HG03457 (cell line): ENCODE measurements around the gene TRMT2A.
"Not testable (repeated sequence)": the region's sequence is repeated elsewhere in the genome, so short reads cannot be mapped to it uniquely, and the experiment has no call there.

ENCODE experiments used
- ATAC-seq: cut with Tn5 transposase; IDR thresholded peaks from one replicate; pipeline ENCODE4 v1.9.1; 2021; ENCODE audit warnings: moderate number of reproducible peaks; ENCODE audit not compliant: unreplicated experiment

The TRMT2A gene, protein sequence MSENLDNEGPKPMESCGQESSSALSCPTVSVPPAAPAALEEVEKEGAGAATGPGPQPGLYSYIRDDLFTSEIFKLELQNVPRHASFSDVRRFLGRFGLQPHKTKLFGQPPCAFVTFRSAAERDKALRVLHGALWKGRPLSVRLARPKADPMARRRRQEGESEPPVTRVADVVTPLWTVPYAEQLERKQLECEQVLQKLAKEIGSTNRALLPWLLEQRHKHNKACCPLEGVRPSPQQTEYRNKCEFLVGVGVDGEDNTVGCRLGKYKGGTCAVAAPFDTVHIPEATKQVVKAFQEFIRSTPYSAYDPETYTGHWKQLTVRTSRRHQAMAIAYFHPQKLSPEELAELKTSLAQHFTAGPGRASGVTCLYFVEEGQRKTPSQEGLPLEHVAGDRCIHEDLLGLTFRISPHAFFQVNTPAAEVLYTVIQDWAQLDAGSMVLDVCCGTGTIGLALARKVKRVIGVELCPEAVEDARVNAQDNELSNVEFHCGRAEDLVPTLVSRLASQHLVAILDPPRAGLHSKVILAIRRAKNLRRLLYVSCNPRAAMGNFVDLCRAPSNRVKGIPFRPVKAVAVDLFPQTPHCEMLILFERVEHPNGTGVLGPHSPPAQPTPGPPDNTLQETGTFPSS

DNA sequence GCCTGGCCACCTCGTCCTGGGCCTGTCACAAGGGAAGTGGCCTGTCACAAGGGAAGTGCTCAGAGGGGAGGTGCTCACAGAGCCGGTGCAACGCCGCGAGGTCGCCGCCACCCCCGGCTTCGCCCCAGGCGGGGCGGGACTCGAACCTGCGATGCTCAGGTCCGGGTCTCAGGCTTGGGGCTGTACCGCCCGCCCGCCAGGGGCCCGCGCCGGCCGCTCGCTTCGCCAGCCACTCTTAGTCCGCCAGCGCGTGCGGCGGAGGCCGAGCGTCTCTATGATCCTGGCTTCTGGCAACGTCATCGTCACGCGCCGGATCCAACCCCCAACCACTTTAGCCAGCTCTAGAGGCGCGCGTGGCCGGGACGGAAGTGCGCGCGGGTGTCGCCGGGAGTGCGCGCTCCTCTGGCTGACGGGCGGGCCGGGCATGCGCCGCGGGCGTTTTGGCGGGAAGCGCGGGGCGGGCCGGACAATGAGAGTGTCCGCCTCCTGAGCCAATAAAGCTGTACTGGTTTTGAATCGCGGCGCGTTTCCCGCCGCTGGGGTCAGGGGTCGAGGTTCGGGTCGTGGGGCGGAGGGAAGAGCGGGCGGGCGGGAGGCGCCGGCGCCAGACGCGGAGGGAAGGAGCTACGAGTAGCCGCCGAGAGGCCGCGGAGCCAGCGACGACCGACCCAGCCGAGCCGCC, at the start of gene TRMT2A:
Gene TRMT2A (minus strand): TSS at position 276 of the 682 bp plus-strand sequence. CDS start 320 bp downstream, outside the sequence.
- ATAC-seq, result peak; percentile 60

DNA sequence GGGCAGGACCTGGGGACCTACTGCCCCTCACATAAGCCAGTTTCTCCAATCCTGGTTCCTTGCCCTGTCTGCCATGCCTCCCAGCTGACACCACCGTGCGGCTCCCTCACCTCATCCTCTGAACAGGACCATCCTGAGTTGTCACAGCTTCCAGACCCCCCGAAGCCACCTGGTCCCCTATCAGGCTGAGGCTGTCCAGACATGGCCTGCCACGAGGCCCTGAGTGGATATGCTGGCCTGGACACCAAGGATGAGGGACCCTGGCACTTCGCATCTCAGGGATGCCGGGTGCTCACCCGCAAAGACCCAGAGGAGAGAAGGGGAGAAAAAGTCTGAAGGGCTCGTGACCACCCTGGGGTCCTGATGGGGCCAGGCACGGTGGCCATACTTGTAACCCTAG, 49.7 kb upstream of the TRMT2A start:
- no peak for ATAC-seq

DNA sequence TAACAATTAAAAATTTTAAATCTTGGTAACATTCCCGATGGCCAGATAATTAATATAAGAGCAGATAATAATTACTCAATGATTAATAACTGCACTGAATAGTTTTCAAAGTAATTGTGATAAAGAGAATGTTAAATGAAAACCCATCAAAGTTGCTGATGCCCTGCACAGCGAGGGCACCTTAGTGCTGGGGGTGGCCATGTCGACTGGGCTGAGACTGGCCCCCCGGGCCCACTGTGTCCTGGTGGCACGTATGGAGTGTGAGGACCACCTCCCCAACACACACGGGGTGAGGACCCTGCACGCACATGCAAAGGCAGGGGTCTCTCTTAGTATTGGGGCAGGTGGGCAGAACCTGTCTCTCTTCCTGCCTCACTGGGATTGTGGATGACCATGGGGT, 48.9 kb upstream of the TRMT2A start:
- no peak for ATAC-seq

DNA sequence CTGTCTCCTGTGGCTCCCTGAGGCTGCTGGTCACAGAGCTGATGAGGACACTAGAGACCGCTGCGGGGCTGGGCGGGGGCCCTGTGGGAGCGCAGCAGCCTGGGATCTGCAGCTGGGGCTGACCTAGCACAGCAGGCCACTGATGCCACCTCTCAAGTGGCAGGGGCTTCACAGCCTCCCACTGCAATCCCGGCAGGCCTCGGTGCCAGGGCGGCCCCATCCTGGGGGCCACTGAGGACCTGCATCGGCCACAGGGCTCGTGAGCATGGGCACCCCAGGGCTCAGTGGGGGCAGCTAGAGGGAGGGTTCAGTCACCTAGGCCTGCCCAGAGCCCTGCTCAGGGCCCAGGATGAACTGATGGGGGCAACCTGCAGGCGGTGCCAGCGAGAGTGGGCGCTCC, 48.4 kb upstream of the TRMT2A start:
- ATAC-seq, result no peak

DNA sequence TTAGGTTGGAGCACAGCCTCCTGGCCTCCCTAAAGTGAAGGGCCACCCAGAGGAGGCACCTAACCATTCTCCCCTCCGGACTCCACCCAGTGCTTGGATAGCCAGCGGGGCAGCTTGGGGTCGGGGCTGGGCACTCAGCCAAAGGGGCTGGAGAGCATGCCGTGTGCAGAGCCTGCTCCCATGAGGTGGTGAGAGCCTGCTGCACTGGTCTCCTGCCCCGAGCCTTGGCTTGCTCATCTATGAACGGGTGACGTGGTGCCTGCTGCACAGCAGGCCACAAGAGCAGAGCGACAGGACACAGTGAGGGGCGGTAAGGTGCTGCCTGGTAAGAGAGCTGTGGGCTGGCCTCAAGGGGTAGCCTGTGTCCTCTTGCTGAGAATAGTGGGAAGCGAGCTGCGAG, 47.8 kb upstream of the TRMT2A start:
- ATAC-seq, result no peak

DNA sequence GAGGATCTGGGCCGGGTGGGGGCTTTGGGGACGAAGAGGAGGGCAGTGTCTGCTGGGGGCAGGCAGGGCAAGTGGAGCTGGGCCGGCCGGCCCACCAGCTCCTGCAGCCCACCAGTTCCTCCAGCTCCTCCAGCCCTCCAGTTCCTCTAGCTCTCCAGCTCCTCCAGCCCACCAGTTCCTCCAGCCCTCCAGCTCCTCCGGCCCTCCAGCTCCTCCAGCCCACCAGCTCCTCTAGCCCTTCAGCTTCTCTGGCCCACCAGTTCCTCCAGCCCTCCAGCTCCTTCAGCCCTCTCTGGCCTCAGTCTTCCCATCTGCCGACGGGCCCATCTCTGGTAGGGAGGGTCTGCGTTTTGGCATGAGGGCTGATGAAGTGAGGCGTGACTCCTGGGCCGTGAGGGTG, 43.0 kb upstream of the TRMT2A start:
- no peak for ATAC-seq

DNA sequence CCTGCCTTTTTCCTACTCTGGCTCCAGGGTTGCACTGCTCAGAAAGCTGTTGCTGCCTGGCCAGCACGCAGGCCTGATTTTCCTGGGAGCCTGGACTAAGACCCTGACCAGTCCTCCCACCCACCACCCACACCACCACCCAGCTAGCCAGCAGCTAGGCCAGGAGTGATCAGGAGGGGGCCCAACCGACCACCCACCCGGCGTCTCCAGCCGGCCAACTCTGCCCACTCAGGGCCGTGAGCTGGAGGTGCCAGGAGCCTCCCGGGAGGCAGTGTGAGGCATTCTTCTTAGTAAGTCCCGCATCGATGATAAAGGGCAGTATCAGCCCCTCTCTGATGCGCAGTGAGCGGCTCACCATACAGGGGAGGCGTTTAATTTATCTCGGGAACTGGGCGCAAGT, 42.5 kb upstream of the TRMT2A start:
- ATAC-seq, result not testable (repeated sequence)

DNA sequence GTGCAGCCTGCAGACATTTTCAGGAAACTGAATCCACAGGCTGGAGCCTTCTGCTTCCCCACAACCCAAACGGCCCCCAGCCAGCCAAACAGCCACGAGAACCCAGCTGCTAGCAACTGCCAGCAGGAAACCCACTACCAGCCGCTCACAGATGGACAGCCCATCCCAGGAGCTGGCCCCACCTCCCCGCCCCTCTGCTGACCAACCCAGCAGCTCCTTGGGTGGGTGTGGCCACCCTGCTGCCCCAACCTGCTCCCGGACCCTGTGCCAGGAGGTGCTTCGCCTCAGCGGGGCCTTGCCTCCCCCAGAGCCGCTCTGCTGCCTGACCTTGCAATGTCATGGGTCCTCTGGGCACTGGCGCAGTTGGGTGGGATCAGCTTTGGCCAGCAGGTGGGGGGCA, 42.0 kb upstream of the TRMT2A start:
- no peak for ATAC-seq

DNA sequence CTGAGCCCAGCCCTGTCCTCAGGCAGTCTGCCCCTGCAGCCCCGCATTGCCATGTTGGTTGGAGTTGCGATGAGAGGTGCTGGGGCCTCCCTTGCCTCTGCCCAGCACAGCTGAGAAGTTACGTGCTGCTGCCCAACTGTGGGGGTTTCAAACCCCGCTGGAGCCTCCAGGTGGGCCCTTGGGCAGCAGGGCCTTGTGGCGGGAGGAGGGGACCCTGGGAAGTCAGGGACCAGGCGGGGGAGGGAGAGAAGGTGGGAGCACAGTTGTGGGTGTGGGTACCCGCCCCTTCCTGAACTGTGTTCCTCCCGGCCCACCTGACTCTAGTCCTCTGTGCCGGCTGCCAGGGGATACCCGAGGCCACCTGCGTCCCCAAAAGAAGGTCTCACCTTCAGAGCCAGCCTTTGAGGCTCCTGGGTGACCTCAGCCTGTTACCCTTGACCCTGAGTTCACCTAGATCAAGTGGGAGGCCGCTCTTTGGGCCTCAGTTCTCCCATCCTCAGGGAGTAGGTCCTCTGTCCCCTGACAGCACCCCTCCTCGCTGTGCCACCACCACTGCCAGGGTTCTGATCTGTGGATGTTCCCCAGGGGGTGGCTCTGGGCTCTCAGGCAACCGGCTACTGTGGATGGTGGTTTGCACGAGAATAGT, 41.5 kb upstream of the TRMT2A start:
- no peak for ATAC-seq

DNA sequence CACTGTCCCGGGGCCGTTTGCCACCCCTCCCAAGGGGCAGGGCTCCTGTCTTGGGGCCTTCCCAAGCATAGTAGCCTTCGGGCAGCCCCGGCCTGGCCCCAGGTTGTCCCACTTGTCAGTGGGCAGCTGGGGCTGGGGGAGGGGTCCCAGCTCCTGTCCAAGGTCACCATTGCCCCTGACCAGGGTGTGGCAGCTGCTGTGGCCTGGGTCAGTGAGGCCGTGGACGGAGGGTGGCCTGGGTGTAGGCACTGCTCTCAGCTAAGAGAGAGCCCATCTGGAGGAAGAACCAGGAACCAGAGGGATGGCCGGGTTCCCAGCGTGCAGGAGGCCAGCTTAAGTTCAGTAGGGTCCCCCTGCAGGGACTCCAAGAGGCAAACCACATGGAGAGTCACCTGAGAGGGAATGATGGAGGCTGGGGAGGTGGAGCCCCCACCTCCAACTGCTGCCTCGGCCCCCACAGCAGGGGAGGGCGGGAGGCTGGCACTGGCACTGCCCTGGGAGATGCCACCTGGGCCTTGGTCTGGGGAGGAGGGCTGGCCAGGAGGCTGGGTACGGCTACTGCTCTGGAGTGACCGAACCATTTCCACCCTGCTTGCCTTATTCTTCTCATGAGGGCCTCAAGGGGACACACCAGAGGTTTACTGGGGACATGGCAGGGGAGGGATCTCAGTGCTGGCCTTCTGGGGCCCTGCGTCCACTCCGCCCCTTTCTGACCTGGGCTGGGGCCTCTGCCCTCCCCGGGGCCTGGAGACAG, 40.6 kb upstream of the TRMT2A start:
- no peak for ATAC-seq

DNA sequence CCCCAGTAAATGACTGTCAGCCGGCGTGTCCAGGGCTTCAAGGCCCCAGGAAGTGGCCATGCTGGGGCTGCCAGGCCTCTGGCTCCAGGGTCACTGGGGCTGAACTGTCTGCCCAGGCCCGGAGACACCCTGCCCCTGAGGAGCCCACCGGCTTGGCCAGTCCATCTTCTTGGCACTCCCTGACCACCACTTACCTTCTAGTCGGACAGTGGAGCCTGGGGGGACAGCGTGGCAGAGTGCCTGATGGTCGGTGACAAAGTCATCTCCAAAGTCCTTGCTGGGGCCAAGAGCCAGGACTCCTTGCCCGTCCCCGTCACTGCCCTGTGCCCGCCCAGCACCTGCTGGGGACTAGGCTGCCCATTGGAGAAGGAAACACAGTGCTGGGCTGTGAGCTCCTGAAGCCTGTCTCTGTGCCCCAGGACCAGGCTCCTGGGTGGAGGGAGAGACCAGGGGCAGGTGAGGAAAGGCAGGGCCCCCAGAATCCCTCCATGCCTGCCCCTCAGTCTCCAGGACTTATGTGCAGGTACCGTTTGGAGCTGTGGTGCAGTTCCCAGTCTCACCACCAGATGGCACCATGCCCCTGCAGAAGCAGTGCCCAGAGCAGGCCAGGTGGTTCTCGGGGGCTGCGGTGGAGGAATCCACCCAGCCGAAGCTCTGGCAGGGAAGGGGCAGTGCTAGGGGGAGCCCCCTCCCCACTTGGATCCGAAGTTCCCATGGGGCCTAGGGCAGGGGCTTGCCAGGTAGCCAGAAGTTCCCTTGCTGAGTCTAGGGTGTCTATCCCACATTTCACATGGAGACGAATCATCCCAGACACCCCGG, 39.8 kb upstream of the TRMT2A start:
- ATAC-seq, result no peak

DNA sequence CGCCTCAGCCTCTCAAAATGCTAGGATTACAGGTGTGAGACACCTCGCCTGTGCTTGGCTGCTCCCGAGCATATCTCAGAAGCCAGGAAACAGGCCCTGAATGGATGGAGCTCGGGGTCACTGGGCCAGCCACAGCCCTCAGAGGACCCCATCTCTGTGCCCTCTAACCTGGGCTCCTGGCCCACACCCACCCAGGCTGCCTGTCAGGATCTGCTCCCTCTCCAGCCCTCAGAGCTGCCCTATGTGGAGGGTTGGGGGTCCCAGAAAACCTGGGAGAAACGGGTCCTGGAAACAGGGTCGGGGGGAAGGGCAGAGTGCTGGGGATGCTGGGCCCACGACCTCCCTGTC, 39.0 kb upstream of the TRMT2A start:
- ATAC-seq, result no peak

DNA sequence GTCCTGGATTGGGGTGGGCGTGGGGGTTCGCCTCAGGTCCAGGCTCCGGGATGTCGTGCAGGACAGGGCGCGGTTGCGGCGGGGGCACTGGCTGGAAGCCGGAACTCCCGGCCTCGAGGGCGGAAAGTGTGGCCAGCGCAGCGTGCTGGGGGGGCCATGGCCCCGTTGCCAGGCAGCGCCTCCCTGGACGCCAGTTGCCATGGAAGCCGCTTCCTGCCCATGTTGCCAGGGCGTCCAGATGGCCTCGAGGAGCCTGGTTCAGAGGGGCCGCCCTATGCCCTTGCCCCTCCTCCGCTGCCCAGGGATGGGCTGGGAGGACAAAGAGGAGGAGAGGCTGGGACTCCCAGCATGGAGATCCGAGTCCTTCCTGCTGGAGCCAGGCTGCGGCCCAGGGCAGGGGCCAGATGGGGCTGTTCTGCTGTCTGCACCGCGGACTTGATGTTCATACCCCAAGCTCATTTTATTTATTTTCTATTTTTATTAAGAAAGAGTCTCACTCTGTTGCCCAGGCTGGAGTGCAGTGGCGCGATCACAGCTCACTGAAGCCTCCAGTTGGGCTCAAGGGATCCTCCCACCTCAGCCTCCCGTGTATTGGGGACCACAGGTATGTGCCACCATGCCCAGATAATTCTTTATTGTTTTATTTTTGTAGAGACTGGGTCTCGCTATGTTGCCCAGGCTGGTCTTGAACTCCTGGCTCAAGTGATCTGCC, 38.5 kb upstream of the TRMT2A start:
- no peak for ATAC-seq

DNA sequence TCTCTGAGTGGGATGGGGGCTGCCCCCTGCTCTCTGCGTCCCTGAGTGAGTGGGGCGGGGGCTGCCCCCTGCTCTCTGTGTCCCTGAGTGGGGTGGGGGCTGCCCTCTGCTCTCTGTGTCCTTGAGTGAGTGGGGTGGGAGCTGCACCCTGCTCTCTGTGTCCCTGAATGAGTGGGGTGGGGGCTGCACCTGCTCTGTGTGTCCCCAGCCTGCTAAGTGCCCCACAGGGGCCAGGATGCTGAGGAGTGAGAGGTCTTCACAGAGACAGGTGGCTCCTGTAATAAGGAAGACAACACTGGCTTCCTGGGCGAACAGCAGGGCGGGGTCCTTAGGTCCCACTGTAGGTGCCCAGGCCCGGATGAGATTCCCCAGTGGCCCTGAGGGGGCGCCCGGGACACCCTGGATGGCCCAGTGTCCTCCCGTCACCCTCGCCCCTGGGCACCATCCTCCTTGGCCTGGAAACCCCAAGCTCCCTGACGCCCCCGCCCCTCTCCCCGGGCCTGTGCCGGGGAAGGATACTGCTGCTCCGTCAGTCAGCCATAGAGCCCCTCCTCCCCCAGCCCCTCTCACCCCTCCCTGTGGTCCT, 37.7 kb upstream of the TRMT2A start:
- no peak for ATAC-seq

DNA sequence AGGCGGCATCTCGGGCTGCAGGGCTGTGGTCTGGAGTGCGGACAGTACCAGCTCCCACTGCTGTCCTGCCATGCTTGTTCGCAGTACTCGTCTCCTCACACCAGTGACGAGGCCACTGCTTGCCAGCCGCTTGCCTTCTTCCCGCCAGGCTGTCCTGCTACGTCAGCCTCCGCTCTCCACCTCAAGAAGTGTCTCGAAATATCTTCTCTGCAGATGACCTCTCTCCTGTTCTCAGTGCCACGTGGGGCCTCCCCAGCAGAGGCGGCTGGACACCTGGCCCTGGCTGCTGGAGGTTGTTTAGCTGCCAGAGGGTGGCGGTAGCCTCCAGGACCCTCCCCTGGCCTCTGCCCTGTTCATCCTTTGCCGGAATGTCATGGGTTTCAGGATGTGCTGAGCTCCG, 36.9 kb upstream of the TRMT2A start:
- ATAC-seq, result no peak

DNA sequence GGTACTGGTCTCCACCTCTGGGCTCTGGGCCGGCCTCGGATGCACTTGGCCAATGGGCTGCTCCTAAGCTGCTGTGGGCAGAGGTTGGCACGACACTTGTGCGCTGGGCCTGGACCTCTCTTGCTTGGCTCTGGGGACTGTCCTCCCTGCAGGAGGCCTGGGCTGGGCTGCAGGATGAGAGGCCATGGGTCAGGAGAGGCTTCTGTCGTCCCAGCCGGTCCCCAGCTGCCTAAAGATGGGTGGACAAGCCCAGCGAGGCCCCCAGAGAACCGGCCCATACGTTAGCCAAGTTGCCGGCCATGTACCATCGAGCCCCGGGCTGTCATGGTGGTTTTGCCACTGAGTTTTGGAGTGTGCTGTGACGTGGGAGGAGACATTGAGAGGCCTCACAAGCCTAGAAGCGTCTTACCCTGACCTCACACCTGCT, 35.5 kb upstream of the TRMT2A start:
- ATAC-seq, result no peak

DNA sequence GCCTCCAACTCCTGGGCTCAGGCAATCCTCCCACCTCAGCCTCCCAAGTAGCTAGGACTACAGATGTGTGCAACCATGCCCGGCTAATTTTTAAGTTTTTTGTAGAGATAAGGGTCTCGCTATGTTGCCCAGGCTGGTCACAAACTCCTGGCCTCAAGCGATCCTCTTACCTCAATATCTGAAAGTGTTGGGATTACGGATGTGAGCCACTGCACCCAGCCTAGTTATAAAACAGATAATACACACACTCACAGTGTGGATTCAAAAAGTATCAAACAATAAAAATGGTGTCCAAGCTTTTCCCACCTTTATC, 34.2 kb upstream of the TRMT2A start:
- ATAC-seq, result no peak

DNA sequence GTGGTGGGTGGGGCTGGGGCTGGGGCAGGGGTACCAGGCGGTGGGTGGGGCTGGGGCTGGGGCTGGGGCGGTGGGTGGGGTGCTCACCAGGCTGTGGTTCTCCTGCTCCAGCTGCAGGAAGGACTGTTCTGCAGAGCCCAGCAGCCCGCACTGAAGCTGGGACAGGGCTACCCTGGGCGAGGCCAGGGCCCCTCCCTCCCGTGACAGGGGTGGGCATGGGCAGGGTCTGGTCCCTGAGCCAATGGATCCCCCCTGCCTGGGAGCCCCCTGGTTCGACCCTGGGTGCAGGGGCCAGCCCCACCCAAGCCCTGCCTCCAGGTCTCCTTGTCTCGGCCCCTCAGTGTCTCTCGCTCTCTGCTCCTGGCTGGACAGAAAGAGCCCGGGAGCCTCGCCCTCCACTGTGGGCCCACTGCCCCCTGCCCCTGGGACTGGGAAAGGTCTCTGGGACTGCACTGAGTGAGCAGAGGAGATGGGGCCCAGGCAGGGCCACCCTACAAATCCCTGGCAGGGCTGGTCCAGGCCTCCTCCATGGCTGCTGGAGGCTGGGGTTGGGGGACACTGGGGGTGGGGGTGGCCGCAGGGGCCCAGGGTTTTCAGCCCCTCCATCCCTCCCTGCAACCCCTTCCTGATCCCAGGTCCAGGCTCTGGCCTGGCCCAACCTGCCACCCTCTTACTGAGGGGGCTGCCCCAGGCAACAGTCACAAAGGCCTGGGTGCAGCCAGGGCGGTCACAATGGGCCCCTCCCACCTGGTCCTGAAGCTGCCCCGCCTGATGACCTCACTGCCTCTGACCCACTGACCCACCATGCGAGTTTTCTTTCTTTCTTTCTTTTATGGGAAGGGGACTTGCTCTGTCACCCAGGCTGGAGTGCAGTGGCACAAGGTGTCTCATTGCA, 33.6 kb upstream of the TRMT2A start, which contains the start of gene CCDC188:
Gene CCDC188 (minus strand): TSS at position 675 of the 895 bp plus-strand sequence. CDS start 69 bp downstream, at position 606.
- no peak for ATAC-seq
